K562 (cell line): ENCODE data around the gene ASIC1. TPM values are rescaled to one million over a fixed set of nuclear protein-coding genes. Genes with fewer than 3 reads are reported as not detected.

Source experiments
- ATAC-seq: fragments of 200-7000 bp; cut with Tn5 transposase; 3 replicates; pipeline ENCODE4 v1.9.1; 2020; ENCODE audit warnings: moderate library complexity
- BruUV-seq: library from RNA; stranded (reverse); fragments of 400-500 nt; replicated peaks from 2 replicates; lab custom pipeline; 2021; lab: Mats Ljungman, UMichigan
- CTCF ChIA-PET: fragments of 300-600 bp; formaldehyde crosslinking; extraction: SDS; loops from one replicate; lab custom pipeline; 2021; ENCODE audit warnings: low intra/inter-chr PET ratio; lab: Yijun Ruan, JAX
- POLR2A ChIA-PET: fragments of 300-600, 350-650 bp; sonication (Branson Sonifier 250); formaldehyde crosslinking; extraction: SDS; loops from one replicate; lab custom pipeline; 2021; ENCODE audit warnings: antibody characterized with exemption, inconsistent platforms; lab: Yijun Ruan, JAX
- DNase-seq, 4 experiments: peaks; one replicate each; pipeline versions ENCODE4 v3.0.0 to v3.0.0-alpha.2; 2011 to 2018; ENCODE audit warnings: low spot score in 3 of 4, mixed read lengths in 3 of 4; ENCODE audit errors: extremely low read depth in 1 of 4
- FAIRE-seq: peaks from 2 replicates; lab custom pipeline; 2011; peaks lifted over from hg19 to GRCh38; lab: Jason Lieb, UNC
- H2AFZ ChIP-seq: 2 replicates; pipeline ENCODE4 v1.6.0; 2011; ENCODE audit warnings: low read depth, low read length, control low read depth, inconsistent platforms
- H3K27ac ChIP-seq: fragments of 200-600 bp; 3 replicates; pipeline ENCODE4 v1.8.0; 2011; ENCODE audit warnings: low read depth, mild to moderate bottlenecking, control low read depth, inconsistent platforms, low read length, moderate library complexity, mixed read lengths; ENCODE audit errors: extremely low read depth
- H3K27me3 ChIP-seq, 2 experiments: fragments of 300-600 bp in 1 of 2; 2 replicates in 1 of 2; 3 replicates in 1 of 2; pipeline versions ENCODE4 v1.6.0 to v1.8.0; 2011; ENCODE audit warnings: inconsistent platforms in 2 of 2, low read length in 2 of 2, mild to moderate bottlenecking in 1 of 2, mixed read lengths in 1 of 2, moderate library complexity in 1 of 2; ENCODE audit not compliant: control insufficient read depth in 2 of 2, insufficient read depth in 2 of 2
- H3K36me3 ChIP-seq: fragments of 300-600 bp; 3 replicates; pipeline ENCODE4 v1.8.0; 2011; ENCODE audit warnings: mild to moderate bottlenecking, low read length, inconsistent platforms; ENCODE audit not compliant: control insufficient read depth, insufficient read depth
- H3K4me1 ChIP-seq, 2 experiments: fragments of 200-600 bp in 1 of 2; replicated peaks in 1 of 2; 2 replicates in 1 of 2; 3 replicates in 1 of 2; pipeline versions ENCODE4 v1.5.1 to v1.8.0; 2011; ENCODE audit warnings: inconsistent platforms in 2 of 2, low read length in 2 of 2, mild to moderate bottlenecking in 1 of 2, mixed read lengths in 1 of 2, moderate library complexity in 1 of 2; ENCODE audit not compliant: control insufficient read depth in 2 of 2, insufficient read depth in 2 of 2
- H3K4me2 ChIP-seq: 2 replicates; pipeline ENCODE4 v1.6.1; 2011; ENCODE audit warnings: low read length, control low read depth, inconsistent platforms, mixed read lengths; ENCODE audit not compliant: insufficient read depth
- H3K4me3 ChIP-seq: fragments of 200-600 bp; sonication (generic), shearing (Covaris generic); 2 replicates; pipeline ENCODE4 v1.5.1; 2016; ENCODE audit warnings: control low read depth, inconsistent platforms
- H3K79me2 ChIP-seq: fragments of 200-600 bp; 3 replicates; pipeline ENCODE4 v1.8.0; 2011; ENCODE audit warnings: low read length, inconsistent platforms; ENCODE audit not compliant: control insufficient read depth, insufficient read depth
- H3K9ac ChIP-seq, 2 experiments: 2 replicates each; pipeline versions ENCODE4 v1.6.0 to v1.6.1; 2011; ENCODE audit warnings: low read depth in 2 of 2, low read length in 2 of 2, control low read depth in 1 of 2, inconsistent platforms in 1 of 2, mild to moderate bottlenecking in 1 of 2, mixed read lengths in 1 of 2; ENCODE audit not compliant: insufficient read depth in 1 of 2
- H3K9me1 ChIP-seq: one replicate; pipeline ENCODE4 v1.6.0; 2011; ENCODE audit warnings: inconsistent platforms, mild to moderate bottlenecking, low read length, moderate library complexity; ENCODE audit not compliant: control insufficient read depth, insufficient read depth
- H3K9me3 ChIP-seq: replicated peaks from 2 replicates; pipeline ENCODE4 v1.5.1; 2011; ENCODE audit warnings: low read depth, low read length, inconsistent platforms; ENCODE audit not compliant: control insufficient read depth, insufficient read depth
- H4K20me1 ChIP-seq: replicated peaks from 2 replicates; pipeline ENCODE4 v1.6.1; 2011; ENCODE audit warnings: low read length, inconsistent platforms, mixed read lengths; ENCODE audit not compliant: control insufficient read depth, insufficient read depth
- EGR1 ChIP-seq: fragments of 450-650 bp; conservative IDR thresholded peaks from 2 replicates; pipeline ENCODE4 v1.6.1; 2017; ENCODE audit warnings: mild to moderate bottlenecking
- MBD2 ChIP-seq: sonication (generic); IDR thresholded peaks from 2 replicates; pipeline ENCODE4 v1.6.1; 2016; ENCODE audit warnings: low read depth, borderline replicate concordance
- SPI1 ChIP-seq: IDR thresholded peaks from 2 replicates; pipeline ENCODE4 v1.6.1; 2011; ENCODE audit warnings: low read depth, low read length, control low read depth, borderline replicate concordance
- SRSF1 ChIP-seq: fragments of 200-400 bp; formaldehyde crosslinking; IDR thresholded peaks from 2 replicates; pipeline ENCODE4 v1.6.1; 2017; ENCODE audit warnings: mild to moderate bottlenecking, low read depth, low read length, moderate library complexity
- TRIM24 ChIP-seq, 2 experiments: fragments of 450-650 bp; IDR thresholded peaks; 2 replicates each; pipeline ENCODE4 v1.6.1; 2016
- TRIM25 ChIP-seq: fragments of 450-650 bp; IDR thresholded peaks from 2 replicates; pipeline ENCODE4 v1.7.0; 2016; ENCODE audit warnings: borderline replicate concordance
- ZBTB40 ChIP-seq, 2 experiments: fragments of 450-650 bp in 1 of 2; sonication (generic) in 1 of 2; formaldehyde crosslinking in 1 of 2; IDR thresholded peaks; 2 replicates each; pipeline versions ENCODE4 v1.7.1 to v1.9.0; 2016 to 2022; ENCODE audit warnings: inconsistent platforms in 1 of 2, mild to moderate bottlenecking in 1 of 2, missing genetic modification reagents in 1 of 2
- WGBS: fragments of 100-300 bp; shearing (Covaris generic); methylation state at CpG from one replicate; pipeline ENCODE4 v1.1.6; 2016; ENCODE audit warnings: low coverage, mixed read lengths; ENCODE audit not compliant: insufficient coverage; ENCODE audit errors: missing lambda C conversion rate; 5-methylcytosine and 5-hydroxymethylcytosine counted together
- in situ Hi-C: fragments of 300-500 bp; cut with MboI; formaldehyde crosslinking; loops from 4 replicates; pipeline ENCODE4 v1.15.0; 2018; ENCODE audit warnings: inconsistent platforms, mixed read lengths
- intact Hi-C: fragments of 100-400 bp; cut with micrococcal nuclease; formaldehyde crosslinking; loops from 2 replicates; pipeline ENCODE4 v1.14.2; 2022
- polyA plus RNA-seq, 8 experiments: library from polyadenylated mRNA; depleted of rRNA in 4 of 8; stranded (reverse) in 5 of 8; unstranded in 3 of 8; fragments of >200 nt; fragmentation: Nextera tagmentation in 2 of 8; fragmentation: Illumina TruSeq in 1 of 8; extraction: Ambion mirVana in 2 of 8; extraction: Trizol in 1 of 8; gene quantifications; 2 replicates each; pipeline versions ENCODE4 v1.2.1 to v1.2.3, GENCODE V29; 2011 to 2014; ENCODE audit warnings: inconsistent platforms in 1 of 8, missing spikeins in 1 of 8
- total RNA-seq, 7 experiments: library from RNA; depleted of rRNA in 6 of 7; stranded (reverse); fragments of >200 nt in 6 of 7; fragmentation: Illumina TruSeq in 2 of 7; extraction: Trizol in 2 of 7; gene quantifications; 2 replicates each; pipeline versions ENCODE4 v1.2.1 to v1.2.3, GENCODE V29; 2011 to 2021; ENCODE audit warnings: low replicate concordance in 1 of 7

ASIC1 gene
- total and polyA plus RNA-seq, 9 of the 15 experiments (the other 6 are each of a cell fraction or from before 2014, with no cell fraction given), result 0.01 to 1.7 (median 0.45) TPM

- H4K20me1 ChIP-seq, result peaks cover 23% of the 10 kb centered on the region
- no peak for FAIRE-seq
- intact Hi-C loops, result loop anchor here (5.0 kb wide), 1 partner anchor 282 kb away; no protein-coding TSS in a partner anchor
- no peak for ATAC-seq
- H3K4me1 ChIP-seq, result peaks cover 7 to 30% of the 10 kb centered on the region in 2 experiments; a peak in 4 of 5 replicates
- no peaks in the 10 kb centered on the region for H3K9me3 ChIP-seq
- H3K36me3 ChIP-seq, result no peaks in the 10 kb centered on the region
- no peak overlapping the region for H2AFZ ChIP-seq
- no peak overlapping the region for H3K4me3 ChIP-seq
- DNase-seq, result no peak
- 12% methylated on average over 12 of the region's 12 CpGs for whole genome bisulfite sequencing
- POLR2A ChIA-PET, result interaction anchor here (0.6 to 1.4 kb wide), 5 partner anchors 8 to 242 kb away, joined by 3 to 5 read pairs (median 3); no protein-coding TSS in a partner anchor
- no peak overlapping the region for H3K4me2 ChIP-seq
- H3K27me3 ChIP-seq, result peaks cover 14 to 62% of the 10 kb centered on the region in 2 experiments; a peak in 4 of 5 replicates
- no peaks in the 10 kb centered on the region for H3K9me1 ChIP-seq
- no peak overlapping the region for H3K27ac ChIP-seq
- no TSS peak for BruUV-seq
- CTCF ChIA-PET, result interaction anchor here (0.9 to 1.4 kb wide), 2 partner anchors 11 to 92 kb away, joined by 3 read pairs; no protein-coding TSS in a partner anchor
- no peaks in the 10 kb centered on the region for H3K79me2 ChIP-seq
- no peak overlapping the region for H3K9ac ChIP-seq
- no peak for TF ChIP-seq TRIM25
- TF ChIP-seq TRIM24 (IDR thresholded peaks at IDR 0.05), result no peak
- peak; percentile 20; the same call in 1 of the 2 replicates for TF ChIP-seq SPI1
- TF ChIP-seq SRSF1, result no peak
- TF ChIP-seq ZBTB40 (IDR thresholded peaks at IDR 0.05), result no peak
- TF ChIP-seq ZBTB40 (CRISPR knock-in tag; IDR thresholded peaks at IDR 0.05), result no peak
- no peak for TF ChIP-seq EGR1
- TF ChIP-seq MBD2, result no peak
- in situ Hi-C loops, result loop anchor here (5.0 kb wide), 1 partner anchor 282 kb away; no protein-coding TSS in a partner anchor
Observed at GRCh38 chr12:50059440-50060119, 2.2 kb downstream of the ASIC1 start.
